GM19035 (cell line): ENCODE measurements around the gene S100A6.
"Not testable (repeated sequence)": the region's sequence is repeated elsewhere in the genome, so short reads cannot be mapped to it uniquely, and the experiment has no call there.

ENCODE experiments used
- ATAC-seq: cut with Tn5 transposase; IDR thresholded peaks from one replicate; pipeline ENCODE4 v1.9.1; 2021; ENCODE audit not compliant: unreplicated experiment

S100A6 gene

DNA sequence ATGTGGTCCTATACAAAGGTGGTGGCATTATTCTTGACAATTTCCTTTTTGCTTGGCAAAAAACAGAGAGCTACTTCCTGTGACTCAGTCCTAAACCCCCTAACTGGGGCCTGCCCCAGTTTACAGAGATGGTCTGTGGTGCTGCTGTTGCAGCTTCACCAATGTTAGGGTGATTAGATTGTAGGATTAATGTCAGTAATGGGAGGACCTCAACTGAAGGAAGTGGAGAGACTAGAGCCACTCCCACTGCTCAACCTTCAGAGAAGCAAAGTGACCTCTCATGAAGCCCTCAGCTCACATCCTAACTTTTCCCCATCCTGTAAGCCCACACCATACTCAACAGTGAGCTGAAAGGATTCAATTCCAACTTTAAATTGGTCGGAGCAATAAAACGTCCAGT is 3.6 kb downstream of the S100A6 start:
- ATAC-seq, result no peak

DNA sequence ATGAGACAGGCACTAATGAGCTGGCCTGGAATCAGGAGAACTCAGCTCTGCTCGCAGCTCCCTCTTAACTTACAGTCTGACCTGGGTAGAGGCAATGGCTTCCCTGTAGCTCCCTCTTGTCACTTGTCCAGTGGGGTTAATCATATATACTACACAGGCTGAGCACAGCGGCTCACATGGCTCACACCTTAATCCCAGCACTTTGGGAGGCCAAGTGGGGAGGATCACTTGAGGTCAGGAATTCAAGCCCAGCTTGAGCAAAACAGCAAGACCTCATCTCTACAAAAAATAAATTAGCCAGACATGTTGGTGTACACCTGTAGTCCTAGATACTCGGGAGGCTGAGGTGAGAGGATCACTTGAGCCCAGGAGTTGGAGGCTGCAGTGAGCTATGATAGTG is 4.2 kb downstream of the S100A6 start:
- no peak for ATAC-seq

DNA sequence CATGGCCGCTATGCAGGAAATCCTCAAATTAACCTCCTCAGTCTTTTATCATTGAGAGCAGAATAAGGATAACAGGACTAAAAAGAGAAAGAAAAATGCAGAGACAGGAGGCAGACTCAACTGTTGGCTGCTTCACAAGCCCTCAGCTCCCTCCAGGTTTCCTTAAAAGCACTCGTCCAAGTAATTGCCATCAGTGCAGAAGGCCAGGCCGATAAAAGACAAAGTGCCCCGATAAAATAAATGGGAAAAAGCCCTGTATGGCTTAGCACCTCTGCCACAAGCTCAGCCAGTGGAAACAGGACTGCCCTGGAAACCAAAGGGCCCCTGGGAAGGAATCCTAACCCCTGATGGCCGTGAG is 8.1 kb downstream of the S100A6 start:
- ATAC-seq, result no peak

DNA sequence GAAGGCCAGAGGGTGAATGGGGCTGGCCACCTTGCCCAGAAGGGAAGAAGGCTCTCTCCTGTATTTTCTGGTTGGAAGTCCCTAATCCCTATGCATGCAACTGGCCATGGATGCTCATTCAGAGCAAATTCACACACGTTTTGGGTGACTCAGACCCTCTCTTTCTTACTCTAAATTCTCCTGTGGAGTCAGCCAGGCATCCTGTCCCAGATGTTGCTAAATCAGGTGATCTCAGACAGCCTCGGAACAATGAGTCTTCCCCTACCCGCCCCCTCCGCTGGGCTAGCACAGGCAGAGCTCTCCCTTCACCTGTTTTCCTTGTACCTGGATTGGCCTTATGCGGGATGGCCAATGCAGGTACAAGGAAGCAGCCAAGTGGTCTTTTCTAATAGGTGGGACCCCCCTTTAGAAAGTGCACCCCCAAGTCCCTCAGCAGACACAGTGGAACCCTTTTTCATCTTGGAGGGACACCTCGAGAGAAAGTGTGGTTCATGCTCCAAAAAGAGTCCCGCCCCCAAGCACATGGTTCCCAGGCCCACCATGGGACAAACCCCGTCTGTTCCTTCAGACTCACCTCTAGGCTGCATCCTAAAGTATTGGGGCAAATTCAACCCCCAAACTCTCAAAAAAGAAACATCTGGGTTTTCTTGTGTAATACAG is 8.6 kb downstream of the S100A6 start:
- ATAC-seq, result no peak

DNA sequence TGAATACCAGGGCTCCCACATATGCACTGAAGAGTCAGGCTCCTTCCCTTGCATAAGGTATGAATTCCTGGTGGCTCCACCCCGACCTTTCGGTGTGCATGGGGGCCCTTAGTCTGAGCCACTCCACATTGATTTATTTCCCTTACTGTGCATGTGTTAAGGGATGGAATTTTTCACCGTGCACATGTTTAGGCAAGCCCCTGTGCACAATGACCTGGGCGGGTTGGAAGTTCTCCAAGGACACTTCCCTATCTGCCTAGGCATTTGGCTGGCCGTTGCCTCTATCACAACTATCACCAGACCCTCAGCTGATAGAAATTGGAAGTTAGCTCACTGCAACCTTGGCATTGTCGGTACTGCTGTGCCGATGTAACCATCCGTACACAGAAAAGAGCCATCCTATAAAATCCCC is 9.7 kb downstream of the S100A6 start:
- no peak for ATAC-seq

DNA sequence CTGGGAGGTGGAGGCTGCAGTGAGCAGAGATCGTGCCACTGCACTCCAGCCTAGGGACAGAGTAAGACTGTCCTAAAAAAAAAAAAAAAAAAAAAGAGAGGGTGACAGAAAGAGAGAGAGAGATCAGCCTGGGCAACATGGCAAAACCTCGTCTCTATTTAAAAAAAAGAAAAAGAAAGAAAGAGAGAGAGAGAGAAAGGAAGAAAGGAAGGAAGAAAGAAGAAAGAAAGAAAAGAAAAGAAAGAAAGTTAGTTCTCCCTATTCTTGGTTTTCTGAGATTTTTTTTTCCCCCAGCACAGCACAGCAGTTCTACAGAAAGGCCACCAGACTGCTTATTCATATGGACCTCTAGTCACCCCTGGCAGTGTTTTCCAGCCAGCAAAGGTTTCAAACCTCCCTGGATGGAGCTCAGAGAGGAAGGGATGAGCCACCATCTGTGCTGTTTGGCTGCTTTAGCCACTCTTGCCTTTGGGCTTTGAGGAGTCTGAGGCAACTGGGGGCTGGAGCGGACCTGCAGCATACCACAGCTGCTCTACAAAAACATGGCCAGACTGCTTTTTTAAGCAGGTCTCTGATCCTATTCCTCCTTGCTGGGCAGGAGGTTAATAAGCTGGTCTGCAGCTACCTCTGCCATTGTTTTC is 10.6 kb downstream of the S100A6 start:
- ATAC-seq, result no peak

DNA sequence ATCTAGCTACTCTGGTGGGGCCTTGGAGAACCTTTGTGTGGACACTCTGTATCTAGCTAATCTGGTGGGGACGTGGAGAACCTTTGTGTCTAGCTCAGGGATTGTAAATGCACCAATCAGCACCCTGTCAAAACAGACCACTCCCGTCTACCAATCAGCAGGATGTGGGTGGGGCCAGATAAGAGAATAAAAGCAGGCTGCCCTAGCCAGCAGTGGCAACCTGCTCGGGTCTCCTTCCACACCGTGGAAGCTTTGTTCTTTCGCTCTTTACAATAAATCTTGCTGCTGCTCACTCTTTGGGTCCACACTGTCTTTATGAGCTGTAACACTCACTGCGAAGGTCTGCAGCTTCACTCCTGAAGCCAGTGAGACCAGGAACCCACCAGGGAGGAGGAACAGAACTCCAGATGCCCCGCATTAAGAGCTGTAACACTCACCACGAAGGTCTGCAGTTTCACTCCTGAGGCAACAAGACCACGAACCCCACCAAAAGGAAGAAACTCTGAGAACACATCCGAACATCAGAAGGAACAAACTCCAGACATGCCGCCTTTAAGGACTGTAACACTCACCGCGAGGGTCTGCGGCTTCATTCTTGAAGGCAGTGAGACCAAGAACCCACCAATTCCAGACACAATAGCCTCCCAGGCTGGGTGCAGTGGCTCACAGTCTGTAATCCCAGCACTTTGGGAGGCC is 13.3 kb downstream of the S100A6 start:
- ATAC-seq, result not testable (repeated sequence)

DNA sequence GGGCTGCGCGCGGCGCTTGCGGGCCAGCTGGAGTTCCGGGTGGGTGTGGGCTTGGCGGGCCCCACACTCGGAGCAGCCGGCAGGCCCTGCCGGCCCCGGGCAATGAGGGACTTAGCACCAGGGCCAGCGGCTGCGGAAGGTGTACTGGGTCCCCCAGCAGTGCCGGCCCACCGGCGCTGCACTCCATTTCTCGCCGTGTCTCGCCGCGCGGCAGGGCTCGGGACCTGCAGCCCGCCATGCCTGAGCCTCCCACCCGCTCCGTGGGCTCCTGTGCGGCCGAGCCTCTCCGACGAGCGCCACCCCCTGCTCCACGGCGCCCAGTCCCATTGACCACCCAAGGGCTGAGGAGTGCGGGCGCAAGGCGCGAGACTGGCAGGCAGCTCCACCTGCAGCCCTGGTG is 14.0 kb downstream of the S100A6 start:
- ATAC-seq, result not testable (repeated sequence)

DNA sequence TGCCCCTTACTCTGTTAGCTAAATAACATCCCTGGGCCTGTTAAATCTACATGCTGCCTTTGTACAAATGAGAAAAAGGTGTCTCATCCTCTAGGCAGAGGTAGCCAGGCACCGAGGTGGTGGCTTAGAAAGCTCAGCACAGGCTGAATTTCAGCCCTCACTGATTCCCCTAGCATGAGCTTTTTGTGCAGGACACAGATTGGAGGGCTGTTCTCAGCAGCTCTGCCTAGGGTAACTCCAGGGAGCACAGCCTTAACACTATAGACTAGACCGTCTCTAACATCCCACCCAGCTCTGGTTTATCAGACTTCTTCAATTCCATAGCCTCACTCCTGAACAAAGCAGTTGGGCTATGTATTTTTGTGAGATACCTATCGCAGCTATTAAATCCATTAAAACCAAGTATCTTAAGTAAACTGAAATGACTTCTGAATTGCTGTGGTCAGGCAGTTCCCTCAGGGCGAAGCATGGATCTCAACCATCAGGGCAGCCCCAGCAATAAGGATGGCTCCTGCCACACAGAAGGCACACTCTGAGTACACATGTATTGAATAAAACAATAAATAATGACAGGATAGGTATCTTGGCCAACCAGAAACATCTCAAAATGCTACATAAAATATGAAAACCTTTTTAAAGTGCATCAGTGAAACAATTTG is 14.8 kb downstream of the S100A6 start:
- no peak for ATAC-seq

DNA sequence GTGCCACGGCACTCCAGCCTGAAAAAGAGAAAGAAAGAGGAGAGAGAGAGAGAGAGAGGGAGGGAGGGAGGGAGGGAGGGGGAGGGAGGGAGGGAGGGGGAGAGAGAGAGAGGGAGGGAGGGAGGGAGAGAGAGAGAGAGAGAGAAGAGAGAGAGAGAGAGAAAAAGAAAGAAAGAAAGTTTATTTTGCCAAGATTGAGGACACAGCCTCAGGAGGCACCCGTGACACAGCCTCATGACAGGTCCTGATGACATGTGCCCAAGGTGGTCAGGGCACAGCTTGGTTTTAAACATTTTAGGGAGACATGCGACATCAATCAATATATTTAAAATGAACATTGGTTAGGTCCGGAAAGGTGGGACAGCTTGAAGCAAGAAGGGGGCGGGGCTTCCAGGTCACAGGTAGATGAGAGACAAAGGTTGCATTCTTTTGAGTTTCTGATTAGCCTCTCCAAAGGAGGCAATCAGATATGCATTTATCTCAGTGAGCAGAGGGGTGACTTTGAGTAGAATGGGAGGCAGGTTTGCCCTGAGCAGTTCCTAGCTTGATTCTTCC is 15.6 kb downstream of the S100A6 start:
- ATAC-seq, result not testable (repeated sequence)

DNA sequence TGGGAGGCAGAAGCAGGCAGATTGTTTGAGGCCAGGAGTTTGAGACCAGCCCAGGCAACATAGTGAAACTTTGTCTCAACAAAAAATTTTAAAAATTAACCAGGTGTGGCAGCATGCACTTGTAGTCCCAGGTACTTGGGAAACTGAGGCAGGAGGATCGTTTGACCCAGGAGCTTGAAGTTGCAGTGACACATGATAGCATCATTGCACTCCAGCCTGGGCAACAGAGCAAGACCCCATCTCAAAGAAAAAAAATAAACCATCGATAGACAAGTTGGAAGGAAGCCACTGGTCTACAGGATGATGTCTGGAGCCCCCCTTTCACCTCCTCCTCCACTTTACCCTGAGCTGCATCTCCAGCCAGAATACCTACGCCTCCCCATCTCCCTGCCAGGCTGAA is 16.5 kb downstream of the S100A6 start:
- ATAC-seq, result no peak

DNA sequence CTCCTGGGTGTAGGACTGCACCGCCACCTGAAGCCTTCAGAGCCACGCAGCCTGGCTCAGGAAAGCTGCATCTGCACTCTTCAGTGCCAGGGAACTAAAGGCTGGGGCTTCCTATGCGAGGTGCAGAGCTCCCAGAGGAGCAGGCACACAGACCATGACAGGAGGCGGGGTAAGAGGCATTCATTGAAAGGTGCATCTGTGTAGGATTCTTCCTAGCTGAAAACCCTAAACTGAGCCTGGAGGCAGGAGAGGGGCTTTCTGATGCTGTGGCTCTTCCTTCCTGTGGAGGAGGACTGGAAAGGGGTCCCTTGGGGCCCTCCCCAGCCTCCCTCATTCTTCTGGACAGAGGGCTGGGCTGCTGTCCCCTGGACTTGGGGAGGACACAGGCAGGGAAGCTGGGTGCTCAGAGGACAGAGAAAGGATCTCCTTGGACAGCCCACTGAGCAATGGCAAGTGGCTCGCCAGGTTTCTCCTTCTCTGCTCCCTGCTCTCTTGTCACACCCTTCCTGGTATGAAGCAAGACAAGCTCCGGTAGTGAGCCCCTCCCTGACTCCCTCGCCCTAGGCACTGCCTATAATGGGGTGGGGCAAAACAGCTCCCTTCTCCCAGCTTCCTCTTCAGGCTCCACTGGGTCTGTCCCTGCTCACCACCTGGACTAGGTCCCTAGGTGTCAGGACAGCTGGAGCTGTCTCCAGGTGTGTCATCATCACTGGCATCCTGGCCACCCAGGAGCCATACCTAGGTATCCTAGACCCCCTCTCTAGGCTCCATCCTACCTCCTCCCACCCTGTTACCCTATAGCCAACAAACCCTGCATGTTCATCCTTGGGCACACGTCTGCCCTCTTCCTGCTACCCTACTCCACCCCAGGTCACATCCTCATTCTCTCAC is 20.0 kb downstream of the S100A6 start:
- ATAC-seq, result no peak

DNA sequence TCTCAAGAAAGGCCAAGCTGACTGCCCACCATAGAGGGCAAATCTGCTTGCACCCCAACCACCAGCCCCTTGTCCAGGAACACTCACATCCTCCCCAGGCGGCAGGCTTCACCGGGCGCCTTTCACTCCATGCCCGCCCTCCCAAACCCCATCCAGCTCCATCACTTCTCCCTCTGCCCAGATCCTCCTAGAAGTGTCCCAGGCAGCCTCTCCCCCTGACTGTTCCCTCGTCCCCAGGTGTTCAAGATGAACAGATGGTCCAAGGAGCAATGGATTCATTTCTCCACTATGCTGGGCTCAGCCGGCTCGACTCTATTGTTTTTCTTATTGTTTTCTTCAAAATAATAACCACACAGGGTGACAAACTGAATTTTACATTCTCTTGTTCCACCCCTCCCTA is 22.1 kb downstream of the S100A6 start:
- no peak for ATAC-seq

DNA sequence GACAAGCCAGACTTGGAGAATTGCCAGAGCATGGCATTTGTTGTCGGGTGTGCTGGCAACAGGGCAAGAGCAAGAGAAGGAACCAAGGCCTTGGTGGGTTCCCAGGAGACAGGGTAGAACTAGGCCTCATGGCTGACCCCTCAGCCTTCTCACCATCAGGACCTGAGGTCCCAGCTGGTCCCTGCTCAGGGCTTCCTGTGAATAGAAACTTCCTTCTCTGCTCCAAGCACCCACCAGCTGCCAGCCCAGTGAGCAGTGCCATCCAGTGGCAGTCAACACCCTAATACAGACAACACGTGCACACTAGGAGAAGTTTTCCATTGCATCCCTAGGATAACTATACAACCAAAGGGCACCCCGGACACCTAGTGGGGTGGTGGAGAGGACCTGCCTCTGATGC is 22.8 kb downstream of the S100A6 start:
- ATAC-seq, result no peak

DNA sequence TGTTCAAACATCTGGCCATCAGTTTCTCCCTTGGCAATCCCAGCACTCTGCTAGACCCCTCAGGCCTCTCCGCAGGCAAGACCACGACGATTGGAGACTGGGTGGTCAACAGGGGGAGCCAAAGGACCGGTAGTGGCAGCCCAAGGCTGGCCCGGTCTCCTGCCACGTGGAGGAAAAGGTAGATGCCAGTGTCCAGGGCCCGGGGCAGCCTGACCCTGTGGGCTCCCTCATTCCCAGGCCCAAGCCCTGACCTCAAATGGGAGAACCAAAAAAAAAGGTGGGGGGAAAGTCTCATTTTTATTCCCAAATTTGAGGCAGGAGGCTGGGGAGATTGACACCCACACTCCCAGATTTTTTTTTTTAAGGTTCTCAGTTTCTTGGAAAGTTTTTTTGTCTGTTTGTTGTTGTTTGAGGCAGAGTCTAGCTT is 24.8 kb downstream of the S100A6 start:
- ATAC-seq, result peak; percentile 60

DNA sequence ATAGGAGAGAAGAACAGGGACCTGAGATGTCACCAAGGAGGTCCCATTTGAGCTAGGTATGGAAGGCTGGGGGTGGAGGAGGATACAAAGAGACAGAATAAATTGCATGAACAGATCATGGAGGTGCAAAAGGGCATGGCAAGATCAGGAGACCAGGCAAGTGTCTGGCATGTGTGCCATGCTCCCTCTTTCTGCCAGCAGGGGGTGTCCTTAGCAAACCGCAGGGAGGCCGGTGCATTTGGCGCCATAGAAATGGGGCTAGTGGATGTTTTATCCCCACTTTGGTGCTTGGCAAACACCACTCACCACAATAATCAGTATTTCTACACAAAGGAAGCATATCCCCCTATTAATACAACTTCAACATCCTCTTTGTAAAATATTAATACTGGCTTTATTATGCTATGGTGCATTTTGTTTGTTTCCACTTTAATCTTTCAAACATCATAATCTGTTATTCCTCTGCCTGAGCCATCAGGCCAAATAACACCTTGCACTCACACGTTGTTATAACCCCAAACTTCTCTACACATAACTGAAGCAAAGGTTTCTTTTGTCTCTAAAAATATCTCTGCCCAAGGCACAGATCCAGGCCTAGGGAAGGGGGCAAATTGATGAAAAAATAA is 25.9 kb downstream of the S100A6 start:
- ATAC-seq, result no peak

DNA sequence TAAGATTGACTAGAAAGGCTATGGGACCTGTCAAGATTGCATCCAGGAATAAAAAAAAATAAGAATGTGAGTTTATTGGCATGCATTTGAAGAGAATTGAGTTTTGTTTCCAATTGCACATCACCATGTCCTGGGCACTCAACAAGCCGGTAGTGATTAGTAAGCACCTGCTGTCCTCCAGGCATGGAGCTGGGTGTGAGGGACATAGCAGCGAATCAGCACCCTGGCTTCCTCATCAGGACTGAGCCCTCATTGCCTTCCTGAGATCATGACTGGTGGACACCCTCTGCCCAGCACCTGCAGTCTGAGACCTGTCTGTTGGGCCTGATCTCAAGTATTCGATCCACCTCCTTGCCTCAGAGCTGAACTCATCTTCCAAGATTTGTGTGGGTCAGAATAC is 26.8 kb downstream of the S100A6 start:
- no peak for ATAC-seq

DNA sequence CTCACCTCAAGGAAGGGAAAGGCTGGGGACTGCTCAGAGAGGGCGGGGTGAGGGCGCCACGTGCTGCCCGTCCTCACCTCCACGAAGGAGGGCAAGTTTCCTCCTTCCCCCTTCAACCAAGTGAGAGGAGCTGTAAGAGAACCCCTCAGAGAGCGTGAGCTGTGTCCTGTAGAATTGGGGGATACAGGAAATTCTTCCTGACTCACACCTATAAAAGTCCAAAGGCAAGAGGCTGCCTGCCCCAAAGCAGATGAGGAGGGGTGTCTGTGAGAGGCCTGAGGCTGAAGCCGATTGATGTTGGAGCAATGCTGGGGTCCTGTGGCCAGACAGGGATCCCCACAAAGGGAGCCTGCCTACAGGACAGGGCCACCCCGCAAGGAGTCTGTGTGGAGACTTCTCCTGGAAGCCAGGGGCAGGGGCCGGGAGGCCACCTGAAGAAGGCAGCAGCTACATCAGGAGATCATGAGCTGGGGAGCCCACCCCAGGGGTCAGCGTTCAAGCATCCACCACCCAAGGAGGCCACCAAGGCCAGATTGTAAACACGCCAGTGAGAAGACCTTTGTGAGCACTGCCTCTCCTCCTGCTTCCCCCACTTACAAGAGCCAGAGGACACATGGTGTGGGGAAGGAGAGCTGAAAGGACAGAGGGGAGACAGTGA is 27.7 kb downstream of the S100A6 start:
- no peak for ATAC-seq

DNA sequence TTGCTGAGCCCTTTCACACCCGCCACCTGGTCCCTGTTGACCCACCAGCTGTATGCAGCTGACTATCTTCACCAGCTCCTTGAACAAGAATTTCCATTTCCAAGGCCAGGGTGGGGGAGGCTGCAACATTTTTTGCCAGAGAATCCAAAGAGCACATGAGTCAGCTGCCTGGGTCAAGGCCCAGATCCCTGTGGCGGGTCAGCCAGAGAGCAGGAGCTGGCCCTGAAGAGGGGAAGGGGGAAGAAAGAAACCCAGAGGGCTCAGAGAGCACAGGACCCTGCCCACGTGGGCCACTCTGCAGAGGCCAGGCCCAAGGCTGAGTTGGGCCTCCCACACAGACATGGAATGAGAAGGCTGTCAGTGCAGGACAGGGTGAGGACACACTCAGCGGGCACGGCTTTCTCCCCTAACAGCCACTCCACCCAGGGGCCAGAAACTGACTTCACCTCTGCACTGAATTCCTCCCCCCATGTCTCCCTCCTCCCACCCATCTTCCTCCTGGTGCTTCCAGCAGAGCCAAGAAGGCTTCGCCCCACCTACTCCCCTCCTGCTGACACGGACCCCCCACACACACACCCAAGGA is 28.9 kb downstream of the S100A6 start:
- ATAC-seq, result no peak
